Osteocyte (in vitro differentiated cells): ENCODE measurements around the gene PRKCE. TPM values are rescaled to one million over a fixed set of nuclear protein-coding genes. Genes with fewer than 3 reads are reported as not detected.
"Not testable (repeated sequence)": the region's sequence is repeated elsewhere in the genome, so short reads cannot be mapped to it uniquely, and the experiment has no call there.

Experiments
- DNase-seq: peaks from one replicate; pipeline ENCODE4 v3.0.0; 2021; ENCODE audit warnings: mixed read lengths; ENCODE audit not compliant: unreplicated experiment; ENCODE audit errors: extremely low spot score
- H3K27ac Mint-ChIP-seq: one replicate; pipeline ENCODE4 v1.8.0; 2021; ENCODE audit warnings: mild to moderate bottlenecking, mixed read lengths; ENCODE audit not compliant: unreplicated experiment
- H3K27me3 Mint-ChIP-seq: one replicate; pipeline ENCODE4 v1.8.0; 2021; ENCODE audit warnings: mixed read lengths; ENCODE audit not compliant: unreplicated experiment
- H3K36me3 Mint-ChIP-seq: one replicate; pipeline ENCODE4 v1.8.0; 2021; ENCODE audit warnings: mixed read lengths; ENCODE audit not compliant: unreplicated experiment
- H3K4me1 Mint-ChIP-seq: one replicate; pipeline ENCODE4 v1.8.0; 2021; ENCODE audit warnings: mixed read lengths; ENCODE audit not compliant: unreplicated experiment
- H3K4me3 Mint-ChIP-seq: one replicate; pipeline ENCODE4 v1.8.0; 2021; ENCODE audit warnings: mild to moderate bottlenecking, moderate library complexity, mixed read lengths; ENCODE audit not compliant: unreplicated experiment
- H3K9me3 Mint-ChIP-seq: one replicate; pipeline ENCODE4 v1.8.0; 2021; ENCODE audit warnings: mixed read lengths; ENCODE audit not compliant: unreplicated experiment
- CTCF ChIP-seq: fragments of 200-600 bp; sonication (generic); IDR thresholded peaks from 2 replicates; pipeline ENCODE4 v1.5.0; 2021; ENCODE audit warnings: antibody characterized with exemption, mild to moderate bottlenecking, moderate library complexity
- total RNA-seq: library from RNA; stranded (reverse); gene quantifications from 2 replicates; pipeline ENCODE4 v1.2.1, GENCODE V29; 2021

The PRKCE gene
- total RNA-seq, 1 donor from 2014 or later, result 13.8 TPM

- Mint-ChIP-seq H3K9me3 (no peaks in the 10 kb centered on the region), H3K36me3 (no peaks in the 10 kb centered on the region), H3K4me1 (no peaks in the 10 kb centered on the region), H3K27me3 (no peaks in the 10 kb centered on the region), H3K4me3 (no peak overlapping the region), H3K27ac (no peak overlapping the region)
- TF ChIP-seq CTCF, result no peak
- no peak for DNase-seq
These were observed 37.2 kb downstream of the PRKCE start for GRCh38 chr2:45688479-45689298.

- H3K4me3 Mint-ChIP-seq, result no peak overlapping the region
- TF ChIP-seq CTCF, result no peak
- no peaks in the 10 kb centered on the region for H3K36me3 Mint-ChIP-seq
- no peak for DNase-seq
- no peaks in the 10 kb centered on the region for H3K27me3 Mint-ChIP-seq
- no peaks in the 10 kb centered on the region for H3K4me1 Mint-ChIP-seq
- no peaks in the 10 kb centered on the region for H3K9me3 Mint-ChIP-seq
- no peak overlapping the region for H3K27ac Mint-ChIP-seq
These were observed 38.8 kb downstream of the PRKCE start for GRCh38 chr2:45690231-45690630.

- no peak for TF ChIP-seq CTCF
- Mint-ChIP-seq H3K9me3 (no peaks in the 10 kb centered on the region), H3K4me1 (no peaks in the 10 kb centered on the region), H3K36me3 (no peaks in the 10 kb centered on the region), H3K4me3 (no peak overlapping the region), H3K27me3 (no peaks in the 10 kb centered on the region), H3K27ac (no peak overlapping the region)
- no peak for DNase-seq
These were observed 39.9 kb downstream of the PRKCE start for GRCh38 chr2:45691171-45691999.

- H3K4me1 Mint-ChIP-seq, result no peaks in the 10 kb centered on the region
- no peak for TF ChIP-seq CTCF
- no peak overlapping the region for H3K4me3 Mint-ChIP-seq
- H3K36me3 Mint-ChIP-seq, result no peaks in the 10 kb centered on the region
- H3K27me3 Mint-ChIP-seq, result no peaks in the 10 kb centered on the region
- no peak for DNase-seq
- no peaks in the 10 kb centered on the region for H3K9me3 Mint-ChIP-seq
- H3K27ac Mint-ChIP-seq, result no peak overlapping the region
These were observed 41.1 kb downstream of the PRKCE start for GRCh38 chr2:45692566-45692965.

GRCh38 chr2:45695480-45696007, 44.1 kb downstream of the PRKCE start:
- H3K27me3 Mint-ChIP-seq, H3K9me3 Mint-ChIP-seq, H3K36me3 Mint-ChIP-seq, H3K27ac Mint-ChIP-seq, H3K4me3 Mint-ChIP-seq, DNase-seq: not testable (repeated sequence)
- H3K4me1 Mint-ChIP-seq, result peaks cover 23% of the 10 kb centered on the region
